Measurements from ENCODE around the gene SYNDIG1L. TPM values are rescaled to one million over a fixed set of nuclear protein-coding genes. Genes with fewer than 3 reads are reported as not detected.
"Not testable (repeated sequence)": the region's sequence is repeated elsewhere in the genome, so short reads cannot be mapped to it uniquely, and the experiment has no call there.

Gene SYNDIG1L
- total and polyA plus RNA-seq, 7 donors, result not detected

DNA sequence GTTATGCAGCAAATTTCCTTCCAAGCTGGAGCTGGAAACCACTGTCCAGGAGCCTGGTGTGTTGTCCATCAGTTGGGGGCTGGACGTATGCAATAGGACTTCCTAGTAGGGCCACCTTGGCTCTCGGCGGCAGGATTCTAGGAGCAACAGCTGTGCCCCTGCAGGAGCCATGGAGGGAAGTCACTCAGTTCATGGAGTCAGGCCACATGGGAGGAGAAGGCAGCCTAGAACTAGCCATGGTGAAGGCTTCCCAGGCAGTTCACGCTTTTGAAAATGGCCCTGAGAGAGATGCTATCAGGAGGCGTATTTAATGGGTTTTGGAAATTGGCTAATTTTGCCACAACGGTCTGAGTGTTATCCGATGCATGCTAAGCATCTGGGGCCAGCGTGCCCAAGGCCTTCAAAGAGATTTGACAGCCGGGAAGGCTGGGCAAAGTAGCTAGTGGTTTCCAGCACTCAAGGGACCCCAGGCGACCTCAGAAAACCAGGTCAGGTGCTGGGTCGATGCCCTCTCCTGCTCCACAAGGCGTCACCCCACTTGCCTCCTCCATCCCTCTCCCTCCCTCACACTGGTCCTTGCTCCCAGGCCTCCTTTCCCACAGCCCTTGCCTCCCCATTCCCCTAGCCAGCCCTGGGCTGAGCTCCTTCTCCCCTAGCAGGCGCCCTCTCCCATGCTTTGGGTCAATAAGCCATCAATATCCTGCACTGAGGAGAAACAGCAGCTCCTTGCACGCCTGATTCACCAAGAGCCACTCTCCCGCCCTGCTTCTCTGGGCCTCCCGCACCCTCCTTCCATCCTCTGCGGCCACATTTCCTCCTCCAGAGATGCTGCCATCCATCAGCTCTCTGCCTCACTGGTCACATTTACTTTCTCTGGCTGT is 30.9 kb upstream of the SYNDIG1L start:
- Histone ChIP-seq H3K9me3 (no peaks in the 10 kb centered on the region), H3K36me3 (ENCODE audit: insufficient read depth in 1 of 2, low read depth in 1 of 2) (no peaks in the 10 kb centered on the region), H3K4me3 (no peak overlapping the region), H3K27me3 (ENCODE audit: insufficient read depth in 3 of 3, low read length in 2 of 3) (peaks cover 0 to 3% (median 0%) of the 10 kb centered on the region in 3 donors), H3K27ac (no peak overlapping the region), H3K4me1 (no peaks in the 10 kb centered on the region)
- intact Hi-C loops (cut with DNase I), result no loop called here
- DNase-seq (no peak), ATAC-seq (no peak)
- TF ChIP-seq, protein P1, sequence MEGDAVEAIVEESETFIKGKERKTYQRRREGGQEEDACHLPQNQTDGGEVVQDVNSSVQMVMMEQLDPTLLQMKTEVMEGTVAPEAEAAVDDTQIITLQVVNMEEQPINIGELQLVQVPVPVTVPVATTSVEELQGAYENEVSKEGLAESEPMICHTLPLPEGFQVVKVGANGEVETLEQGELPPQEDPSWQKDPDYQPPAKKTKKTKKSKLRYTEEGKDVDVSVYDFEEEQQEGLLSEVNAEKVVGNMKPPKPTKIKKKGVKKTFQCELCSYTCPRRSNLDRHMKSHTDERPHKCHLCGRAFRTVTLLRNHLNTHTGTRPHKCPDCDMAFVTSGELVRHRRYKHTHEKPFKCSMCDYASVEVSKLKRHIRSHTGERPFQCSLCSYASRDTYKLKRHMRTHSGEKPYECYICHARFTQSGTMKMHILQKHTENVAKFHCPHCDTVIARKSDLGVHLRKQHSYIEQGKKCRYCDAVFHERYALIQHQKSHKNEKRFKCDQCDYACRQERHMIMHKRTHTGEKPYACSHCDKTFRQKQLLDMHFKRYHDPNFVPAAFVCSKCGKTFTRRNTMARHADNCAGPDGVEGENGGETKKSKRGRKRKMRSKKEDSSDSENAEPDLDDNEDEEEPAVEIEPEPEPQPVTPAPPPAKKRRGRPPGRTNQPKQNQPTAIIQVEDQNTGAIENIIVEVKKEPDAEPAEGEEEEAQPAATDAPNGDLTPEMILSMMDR (IDR thresholded peaks at IDR 0.05), result no peak
- 54 to 64% (median 58%) methylated on average over 17 of the region's 17 CpGs for WGBS, 3 donors

DNA sequence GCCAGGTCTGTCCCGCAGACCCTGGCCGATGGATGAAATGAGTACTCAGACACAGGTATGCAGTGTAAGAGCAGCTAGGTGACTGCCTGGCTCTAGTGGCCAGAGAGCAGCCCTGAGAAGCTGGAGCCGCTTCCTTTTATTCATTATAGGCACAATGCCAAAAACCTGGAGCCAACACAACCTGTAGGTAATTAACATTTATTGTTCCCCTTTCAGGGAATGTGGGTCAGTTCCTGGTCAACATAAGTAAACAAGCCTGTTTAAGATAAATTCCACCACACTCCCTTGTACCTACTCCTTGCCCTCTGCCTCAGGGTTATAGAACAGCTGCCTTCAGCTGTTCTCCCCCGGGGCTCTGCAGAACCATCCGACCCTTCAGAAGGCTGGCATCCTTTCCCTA is 28.4 kb upstream of the SYNDIG1L start:
- WGBS, 3 donors, result 53 to 57% (median 55%) methylated on average over 5 of the region's 5 CpGs
- ATAC-seq; H3K4me3 ChIP-seq; H3K27me3 ChIP-seq (ENCODE audit: insufficient read depth in 3 of 3, low read length in 2 of 3); H3K9me3 ChIP-seq; intact Hi-C loops (cut with DNase I); H3K36me3 ChIP-seq (ENCODE audit: insufficient read depth in 1 of 2, low read depth in 1 of 2); H3K4me1 ChIP-seq; DNase-seq; H3K27ac ChIP-seq: not testable (repeated sequence)

DNA sequence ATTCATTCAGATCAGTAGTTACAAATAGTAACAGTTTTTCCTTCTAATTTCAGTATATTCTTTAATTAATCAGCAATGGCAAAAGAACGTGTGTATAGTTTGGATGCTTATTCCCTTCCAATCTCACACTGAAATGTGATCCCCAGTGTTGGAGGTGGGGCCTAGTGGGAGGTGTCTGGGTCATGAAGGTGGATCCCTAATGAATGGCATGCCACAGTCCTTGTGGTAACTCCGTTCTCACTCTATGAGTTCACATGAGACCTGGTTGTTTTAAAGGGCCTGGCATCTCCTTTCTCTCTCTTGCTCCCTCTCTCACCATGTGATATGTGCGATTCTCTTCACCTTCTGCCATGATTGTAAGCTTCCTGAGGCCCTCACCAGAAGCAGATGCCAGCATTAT is 18.9 kb upstream of the SYNDIG1L start:
- Histone ChIP-seq H3K36me3 (ENCODE audit: insufficient read depth in 1 of 2, low read depth in 1 of 2) (no peaks in the 10 kb centered on the region), H3K27me3 (ENCODE audit: insufficient read depth in 3 of 3, low read length in 2 of 3) (peaks cover 0 to 2% (median 0%) of the 10 kb centered on the region in 3 donors), H3K4me3 (no peak overlapping the region), H3K4me1 (no peaks in the 10 kb centered on the region), H3K27ac (no peak overlapping the region), H3K9me3 (no peaks in the 10 kb centered on the region)
- 10 to 23% (median 20%) methylated on average over 3 of the region's 3 CpGs for WGBS, 3 donors
- intact Hi-C loops (cut with DNase I), result no loop called here
- ATAC-seq (no peak), DNase-seq (no peak)
- TF ChIP-seq, protein P1 (IDR thresholded peaks at IDR 0.05), result no peak

DNA sequence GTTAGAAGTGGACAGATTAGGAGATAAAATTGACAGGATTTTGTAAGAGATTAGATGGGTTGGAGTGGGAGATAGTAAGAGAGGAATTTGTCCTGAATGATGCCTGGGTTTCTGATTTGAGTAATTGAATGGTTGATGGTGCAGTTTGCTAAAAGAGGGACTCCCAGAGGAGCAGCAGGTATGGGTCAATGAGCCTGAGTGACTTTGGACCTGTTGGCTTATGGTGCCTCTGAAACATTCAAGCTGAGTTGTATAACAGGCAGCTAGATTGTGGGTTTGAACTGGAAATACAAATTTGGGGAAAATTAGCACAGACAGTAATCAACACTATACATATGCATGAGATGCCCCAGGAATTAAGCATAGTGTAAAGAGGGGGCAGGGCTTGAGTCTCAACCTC is 16.7 kb upstream of the SYNDIG1L start:
- TF ChIP-seq, protein P1 (IDR thresholded peaks at IDR 0.05), result no peak
- Histone ChIP-seq H3K27me3 (ENCODE audit: insufficient read depth in 3 of 3, low read length in 2 of 3) (peaks cover 0 to 2% (median 0%) of the 10 kb centered on the region in 3 donors), H3K4me3 (no peak overlapping the region), H3K4me1 (no peaks in the 10 kb centered on the region), H3K27ac (no peak overlapping the region), H3K9me3 (no peaks in the 10 kb centered on the region), H3K36me3 (ENCODE audit: insufficient read depth in 1 of 2, low read depth in 1 of 2) (no peaks in the 10 kb centered on the region)
- no peak for DNase-seq
- intact Hi-C loops (cut with DNase I), result no loop called here
- ATAC-seq, result no peak

DNA sequence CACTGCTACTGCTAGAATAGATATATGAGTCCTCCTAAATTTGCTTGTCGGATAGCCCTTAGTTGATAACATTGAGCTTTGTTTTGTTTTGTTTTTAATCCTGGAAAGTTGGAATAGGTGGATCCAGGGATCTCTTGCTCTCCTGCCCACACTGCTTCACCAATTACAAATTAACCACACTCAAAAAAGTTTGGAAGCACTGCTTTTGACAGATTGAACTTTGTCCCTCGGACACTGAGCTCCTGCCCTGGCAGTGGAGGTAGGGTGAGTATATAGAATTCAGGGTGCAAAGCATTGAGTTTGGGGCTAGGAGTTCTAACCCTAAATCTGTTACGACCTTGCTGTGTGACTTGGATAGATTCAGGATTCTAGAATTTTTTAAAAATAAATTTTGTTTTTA is 15.1 kb upstream of the SYNDIG1L start:
- no peaks in the 10 kb centered on the region for H3K9me3 ChIP-seq
- no peak overlapping the region for H3K4me3 ChIP-seq
- 80 to 91% (median 82%) methylated on average over 3 of the region's 3 CpGs for whole genome bisulfite sequencing, 3 donors
- peaks cover 0 to 2% (median 0%) of the 10 kb centered on the region in 3 donors for H3K27me3 ChIP-seq (ENCODE audit: insufficient read depth in 3 of 3, low read length in 2 of 3)
- no peaks in the 10 kb centered on the region for H3K36me3 ChIP-seq (ENCODE audit: insufficient read depth in 1 of 2, low read depth in 1 of 2)
- H3K27ac ChIP-seq, result no peak overlapping the region
- no peak for DNase-seq
- intact Hi-C loops (cut with DNase I), result no loop called here
- TF ChIP-seq, protein P1 (IDR thresholded peaks at IDR 0.05), result no peak
- ATAC-seq, result no peak
- H3K4me1 ChIP-seq, result no peaks in the 10 kb centered on the region

All from psoas muscle (tissue), 8 donors.